Fibroblast of skin of left biceps (primary cell): ENCODE results near the gene CDK14.
"Not testable (repeated sequence)": the region's sequence is repeated elsewhere in the genome, so short reads cannot be mapped to it uniquely, and the experiment has no call there.

ENCODE experiments used
- DNase-seq, 2 experiments: peaks; one replicate each; pipeline ENCODE4 v3.0.0-alpha.2; 2013; ENCODE audit warnings: low read depth in 2 of 2

CDK14 gene

GRCh38 chr7:90719155-90719554 is 123.0 kb downstream of the CDK14 start:
- DNase-seq: no peak

GRCh38 chr7:90720984-90721760 is 125.1 kb downstream of the CDK14 start:
- peak; percentile 74 to 76 for DNase-seq

GRCh38 chr7:90721869-90722431 is 125.8 kb downstream of the CDK14 start:
- no peak for DNase-seq

- DNase-seq: no peak
Measured at GRCh38 chr7:90723233-90723632, 127.1 kb downstream of the CDK14 start.

GRCh38 chr7:90723866-90724265 is 127.7 kb downstream of the CDK14 start:
- no peak for DNase-seq

- no peak for DNase-seq
Measured at GRCh38 chr7:90726120-90726519, 130.0 kb downstream of the CDK14 start.

- no peak for DNase-seq
Measured at GRCh38 chr7:90726623-90727022, 130.5 kb downstream of the CDK14 start.

GRCh38 chr7:90727412-90727811 is 131.3 kb downstream of the CDK14 start:
- no peak for DNase-seq

- DNase-seq: no peak
Measured at GRCh38 chr7:90728568-90728967, 132.4 kb downstream of the CDK14 start.

GRCh38 chr7:90735611-90736280 is 139.6 kb downstream of the CDK14 start:
- DNase-seq: not testable (repeated sequence)

GRCh38 chr7:90736316-90736715 is 140.2 kb downstream of the CDK14 start:
- DNase-seq: no peak

- no peak for DNase-seq
Measured at GRCh38 chr7:90736968-90737939, 141.1 kb downstream of the CDK14 start.

GRCh38 chr7:90738249-90738648 is 142.1 kb downstream of the CDK14 start:
- DNase-seq: no peak

- no peak for DNase-seq
Measured at GRCh38 chr7:90739716-90740115, 143.6 kb downstream of the CDK14 start.

- no peak for DNase-seq
Measured at GRCh38 chr7:90740386-90740785, 144.3 kb downstream of the CDK14 start.

- no peak for DNase-seq
Measured at GRCh38 chr7:90743626-90744025, 147.5 kb downstream of the CDK14 start.

GRCh38 chr7:90747516-90747915 is 151.4 kb downstream of the CDK14 start:
- DNase-seq: no peak

- DNase-seq: no peak
Measured at GRCh38 chr7:90749262-90749661, 153.1 kb downstream of the CDK14 start.

GRCh38 chr7:90749774-90750173 is 153.7 kb downstream of the CDK14 start:
- no peak for DNase-seq

GRCh38 chr7:90751595-90751994 is 155.5 kb downstream of the CDK14 start:
- no peak for DNase-seq

GRCh38 chr7:90752051-90752450 is 155.9 kb downstream of the CDK14 start:
- no peak for DNase-seq

- no peak for DNase-seq
Measured at GRCh38 chr7:90755041-90755440, 158.9 kb downstream of the CDK14 start.
